MM.1S (cell line): ENCODE results near the gene KLHL9.

ENCODE experiments used
- DNase-seq: peaks from one replicate; pipeline ENCODE4 v3.0.0-alpha.2; 2015
- H2AFZ ChIP-seq: fragments of 300-600 bp; sonication (generic); 2 replicates; pipeline ENCODE4 v1.6.0; 2016; ENCODE audit warnings: antibody characterized with exemption, low read length
- H3F3A ChIP-seq: fragments of 300-600 bp; sonication (generic); 2 replicates; pipeline ENCODE4 v1.6.1; 2016; ENCODE audit warnings: mild to moderate bottlenecking, antibody characterized with exemption, low read length, moderate library complexity, mixed read lengths; ENCODE audit not compliant: insufficient read depth
- H3K27ac ChIP-seq: fragments of 300-600 bp; sonication (generic); 2 replicates; pipeline ENCODE4 v1.5.1; 2016; ENCODE audit warnings: mild to moderate bottlenecking, low read length
- H3K27me3 ChIP-seq: fragments of 300-600 bp; sonication (generic); replicated peaks from 2 replicates; pipeline ENCODE4 v1.6.0; 2016; ENCODE audit warnings: low read length; ENCODE audit not compliant: insufficient read depth
- H3K36me3 ChIP-seq: fragments of 300-600 bp; sonication (generic); replicated peaks from 2 replicates; pipeline ENCODE4 v1.6.1; 2016; ENCODE audit warnings: mild to moderate bottlenecking, low read length, mixed read lengths; ENCODE audit not compliant: insufficient read depth
- H3K4me1 ChIP-seq: fragments of 300-600 bp; sonication (generic); 2 replicates; pipeline ENCODE4 v1.6.1; 2016; ENCODE audit warnings: low read length, mixed read lengths
- H3K4me2 ChIP-seq: fragments of 300-600 bp; sonication (generic); 2 replicates; pipeline ENCODE4 v1.6.0; 2016; ENCODE audit warnings: low read depth, low read length
- H3K4me3 ChIP-seq: fragments of 300-600 bp; sonication (generic); 2 replicates; pipeline ENCODE4 v1.5.1; 2016; ENCODE audit warnings: low read length, mixed read lengths
- H3K79me2 ChIP-seq: fragments of 300-600 bp; sonication (generic); 2 replicates; pipeline ENCODE4 v1.6.1; 2016; ENCODE audit warnings: mixed run types, low read length, mixed read lengths
- H3K9ac ChIP-seq: fragments of 300-600 bp; sonication (generic); 2 replicates; pipeline ENCODE4 v1.6.1; 2016; ENCODE audit warnings: low read length, mixed read lengths
- H3K9me2 ChIP-seq: fragments of 300-600 bp; sonication (generic); replicated peaks from 2 replicates; pipeline ENCODE4 v1.6.1; 2016; ENCODE audit warnings: mild to moderate bottlenecking, low read length, mixed read lengths; ENCODE audit not compliant: insufficient read depth
- H3K9me3 ChIP-seq: fragments of 300-600 bp; sonication (generic); replicated peaks from 2 replicates; pipeline ENCODE4 v1.6.1; 2016; ENCODE audit warnings: mild to moderate bottlenecking, low read length, mixed read lengths; ENCODE audit not compliant: insufficient read depth
- H4K20me1 ChIP-seq: fragments of 300-600 bp; sonication (generic); 2 replicates; pipeline ENCODE4 v1.6.1; 2016; ENCODE audit warnings: mild to moderate bottlenecking, low read length, moderate library complexity, mixed read lengths; ENCODE audit not compliant: insufficient read depth
- EZH2 ChIP-seq: fragments of 300-600 bp; sonication (generic); optimal IDR thresholded peaks from 2 replicates; pipeline ENCODE3; 2017; ENCODE audit warnings: low read depth, mild to moderate bottlenecking, antibody characterized with exemption, low read length, mixed read lengths
- EZH2phosphoT487 ChIP-seq: fragments of 300-600 bp; sonication (generic); IDR thresholded peaks from 2 replicates; pipeline ENCODE4 v1.6.1; 2018; ENCODE audit warnings: antibody characterized with exemption, low read length
- TF ChIP-seq, protein P1 (sequence below): fragments of 300-600 bp; sonication (generic); IDR thresholded peaks from 2 replicates; pipeline ENCODE4 v1.5.1; 2016; ENCODE audit warnings: antibody characterized with exemption, low read length, mixed read lengths

Gene KLHL9

DNA sequence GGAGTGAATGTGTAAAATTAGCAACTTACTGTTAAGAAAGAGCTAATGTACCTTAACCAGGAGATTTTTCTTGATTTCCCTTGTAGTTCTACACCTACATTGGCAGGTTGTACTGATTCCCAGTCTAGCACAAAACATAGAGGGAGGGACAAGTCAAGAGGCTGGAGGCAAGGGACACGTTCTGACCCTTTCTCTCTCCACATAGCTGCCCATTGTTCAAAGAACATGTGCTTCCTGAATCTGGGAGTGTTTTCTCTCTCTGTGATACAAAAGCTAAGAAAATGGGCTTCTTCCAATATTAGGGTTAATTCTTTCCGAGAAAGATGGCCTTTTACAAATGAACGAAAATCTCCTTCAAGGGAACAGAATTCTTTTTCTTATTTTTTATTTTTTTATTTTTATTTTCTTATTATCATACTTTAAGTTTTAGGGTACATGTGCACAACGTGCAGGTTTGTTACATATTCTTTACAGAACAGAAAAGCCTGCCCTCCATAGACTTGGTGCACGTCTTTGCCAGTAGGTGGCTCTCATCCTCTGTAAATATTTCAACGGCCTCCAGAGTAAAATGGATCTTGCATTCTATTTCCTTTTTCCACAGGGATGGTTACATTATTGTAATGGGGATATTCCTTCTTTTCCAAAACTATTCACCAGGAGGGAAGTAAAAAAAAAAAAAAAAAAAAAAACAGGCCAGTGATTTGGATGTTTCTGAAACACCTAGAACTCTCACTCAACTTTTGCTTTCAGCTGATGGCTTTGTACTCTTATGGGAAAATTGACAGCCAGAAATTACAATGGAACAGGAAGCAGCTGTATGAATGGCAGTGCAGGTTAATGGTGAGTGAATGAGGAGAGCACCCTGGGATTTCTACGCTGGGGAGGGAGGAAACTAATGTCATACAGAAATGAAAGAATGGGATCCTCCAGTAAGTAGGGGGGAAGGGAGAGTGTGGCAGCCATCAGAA, 17.0 kb downstream of the KLHL9 start:
- no peaks in the 10 kb centered on the region for H3K4me1 ChIP-seq
- H4K20me1 ChIP-seq: no peaks in the 10 kb centered on the region
- H3K4me3 ChIP-seq: no peak overlapping the region
- H2AFZ ChIP-seq: no peak overlapping the region
- TF ChIP-seq EZH2 (no peak), EZH2phosphoT487 (no peak)
- TF ChIP-seq, protein P1, sequence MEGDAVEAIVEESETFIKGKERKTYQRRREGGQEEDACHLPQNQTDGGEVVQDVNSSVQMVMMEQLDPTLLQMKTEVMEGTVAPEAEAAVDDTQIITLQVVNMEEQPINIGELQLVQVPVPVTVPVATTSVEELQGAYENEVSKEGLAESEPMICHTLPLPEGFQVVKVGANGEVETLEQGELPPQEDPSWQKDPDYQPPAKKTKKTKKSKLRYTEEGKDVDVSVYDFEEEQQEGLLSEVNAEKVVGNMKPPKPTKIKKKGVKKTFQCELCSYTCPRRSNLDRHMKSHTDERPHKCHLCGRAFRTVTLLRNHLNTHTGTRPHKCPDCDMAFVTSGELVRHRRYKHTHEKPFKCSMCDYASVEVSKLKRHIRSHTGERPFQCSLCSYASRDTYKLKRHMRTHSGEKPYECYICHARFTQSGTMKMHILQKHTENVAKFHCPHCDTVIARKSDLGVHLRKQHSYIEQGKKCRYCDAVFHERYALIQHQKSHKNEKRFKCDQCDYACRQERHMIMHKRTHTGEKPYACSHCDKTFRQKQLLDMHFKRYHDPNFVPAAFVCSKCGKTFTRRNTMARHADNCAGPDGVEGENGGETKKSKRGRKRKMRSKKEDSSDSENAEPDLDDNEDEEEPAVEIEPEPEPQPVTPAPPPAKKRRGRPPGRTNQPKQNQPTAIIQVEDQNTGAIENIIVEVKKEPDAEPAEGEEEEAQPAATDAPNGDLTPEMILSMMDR: peak; percentile 30
- H3F3A ChIP-seq: no peaks in the 10 kb centered on the region
- no peaks in the 10 kb centered on the region for H3K79me2 ChIP-seq
- no peaks in the 10 kb centered on the region for H3K9me3 ChIP-seq
- no peaks in the 10 kb centered on the region for H3K9me2 ChIP-seq
- H3K27me3 ChIP-seq: no peaks in the 10 kb centered on the region
- H3K36me3 ChIP-seq: no peaks in the 10 kb centered on the region
- no peak overlapping the region for H3K27ac ChIP-seq
- no peak overlapping the region for H3K9ac ChIP-seq
- H3K4me2 ChIP-seq: no peak overlapping the region
- peak; percentile 11 for DNase-seq

DNA sequence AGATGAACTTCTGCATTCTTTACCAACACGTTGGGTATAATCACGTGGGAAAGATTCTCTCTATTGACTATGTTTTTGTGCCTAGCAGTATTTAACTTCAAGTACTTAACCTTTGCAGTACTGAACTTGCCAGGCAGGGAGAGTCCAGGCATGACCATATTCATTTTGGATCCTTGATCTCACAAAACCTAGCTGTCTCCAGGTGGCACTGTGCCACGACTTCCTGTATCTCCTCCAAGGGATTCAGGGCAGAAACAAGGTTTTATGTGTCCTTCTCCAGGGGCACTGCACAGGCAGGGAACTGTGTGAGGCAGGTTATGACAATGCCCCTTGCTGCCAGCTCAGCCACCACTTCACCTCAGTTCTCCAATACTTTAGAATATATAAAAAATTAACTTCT, 18.3 kb downstream of the KLHL9 start:
- Histone ChIP-seq H3K9me3 (no peaks in the 10 kb centered on the region), H3K4me2 (no peak overlapping the region), H4K20me1 (no peaks in the 10 kb centered on the region), H3K9ac (no peak overlapping the region), H2AFZ (no peak overlapping the region), H3K79me2 (no peaks in the 10 kb centered on the region), H3K27ac (no peak overlapping the region), H3K4me1 (no peaks in the 10 kb centered on the region), H3F3A (no peaks in the 10 kb centered on the region), H3K27me3 (no peaks in the 10 kb centered on the region), H3K36me3 (no peaks in the 10 kb centered on the region), H3K4me3 (no peak overlapping the region), H3K9me2 (no peaks in the 10 kb centered on the region)
- TF ChIP-seq, protein P1: no peak
- TF ChIP-seq EZH2: no peak
- TF ChIP-seq EZH2phosphoT487: no peak
- no peak for DNase-seq

DNA sequence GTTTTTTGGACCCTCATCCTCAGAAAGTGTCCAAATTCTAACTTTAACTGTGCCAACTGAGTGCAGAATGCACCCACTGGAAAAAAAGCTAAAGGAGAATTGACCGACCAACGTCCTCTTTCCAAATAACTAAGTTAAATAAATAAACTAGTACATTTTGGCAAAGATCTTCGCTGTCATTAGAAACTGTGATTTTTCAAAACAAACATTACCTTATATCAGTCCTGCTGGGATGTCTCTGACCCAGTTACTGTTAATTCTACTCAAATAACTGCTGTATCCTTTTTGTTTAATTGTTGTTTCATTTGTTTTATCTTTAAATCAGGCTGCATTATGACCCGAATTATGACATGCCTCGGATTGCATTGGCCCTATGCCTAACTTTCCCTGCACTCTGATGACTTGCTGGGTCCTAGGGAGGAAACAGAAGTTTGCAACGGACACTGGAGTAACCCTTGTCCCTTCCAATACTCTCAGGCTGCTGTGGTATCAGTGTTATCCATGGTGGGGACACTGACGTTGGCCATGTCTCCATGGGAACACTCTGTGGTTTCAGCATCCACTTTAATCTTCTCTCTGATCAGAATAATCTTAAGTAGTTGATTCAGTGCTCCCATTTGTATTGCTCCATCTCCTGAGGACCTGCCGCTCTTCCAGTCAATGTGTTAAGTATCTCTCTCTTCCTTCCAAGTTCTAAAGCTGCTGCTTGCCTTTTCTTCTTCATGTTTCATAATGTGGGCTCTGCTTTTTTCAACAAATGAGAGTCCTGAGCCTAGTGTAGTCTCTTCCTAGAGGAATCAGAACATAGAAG, 19.0 kb downstream of the KLHL9 start:
- Histone ChIP-seq H3K36me3 (no peaks in the 10 kb centered on the region), H3K9ac (no peak overlapping the region), H3K79me2 (no peaks in the 10 kb centered on the region), H3K9me2 (no peaks in the 10 kb centered on the region), H3K9me3 (no peaks in the 10 kb centered on the region), H4K20me1 (no peaks in the 10 kb centered on the region), H3F3A (no peaks in the 10 kb centered on the region), H3K27me3 (no peaks in the 10 kb centered on the region), H3K27ac (no peak overlapping the region), H3K4me3 (no peak overlapping the region), H3K4me2 (no peak overlapping the region), H3K4me1 (no peaks in the 10 kb centered on the region), H2AFZ (no peak overlapping the region)
- TF ChIP-seq, protein P1: no peak
- no peak for TF ChIP-seq EZH2
- TF ChIP-seq EZH2phosphoT487: no peak
- DNase-seq: no peak
